Neutrophil (primary cell): Measurements from ENCODE around the gene ERBIN.

Experiments used
- H3K27ac ChIP-seq: fragments of 200-600 bp; sonication (generic); 2 replicates; pipeline ENCODE4 v1.5.1; 2016; ENCODE audit warnings: mild to moderate bottlenecking, moderate library complexity
- H3K27me3 ChIP-seq: fragments of 200-600 bp; sonication (generic); 2 replicates; pipeline ENCODE4 v1.6.0; 2016; ENCODE audit warnings: mild to moderate bottlenecking
- H3K36me3 ChIP-seq: fragments of 200-600 bp; sonication (generic); 2 replicates; pipeline ENCODE4 v1.5.1; 2017
- H3K4me1 ChIP-seq, 2 experiments: fragments of 200-600 bp in 1 of 2; sonication (generic) in 1 of 2; 1 replicate in 1 of 2; 2 replicates in 1 of 2; pipeline versions ENCODE4 v1.5.1 to v1.6.1; 2013 to 2016; ENCODE audit warnings: low read depth in 1 of 2, low read length in 1 of 2, mild to moderate bottlenecking in 1 of 2, moderate library complexity in 1 of 2; ENCODE audit not compliant: control insufficient read depth in 1 of 2, insufficient read depth in 1 of 2
- H3K4me3 ChIP-seq, 2 experiments: fragments of 200-600 bp in 1 of 2; sonication (generic) in 1 of 2; 1 replicate in 1 of 2; 2 replicates in 1 of 2; pipeline ENCODE4 v1.5.1; 2013 to 2016; ENCODE audit warnings: low read depth in 1 of 2, low read length in 1 of 2, mild to moderate bottlenecking in 1 of 2, moderate library complexity in 1 of 2
- H3K9me3 ChIP-seq: fragments of 200-600 bp; sonication (generic); 2 replicates; pipeline ENCODE4 v1.5.1; 2016
- TF ChIP-seq, protein P1 (sequence below): fragments of 200-600 bp; sonication (generic); IDR thresholded peaks from 2 replicates; pipeline ENCODE4 v1.5.1; 2016; ENCODE audit warnings: antibody characterized with exemption

Gene ERBIN

DNA sequence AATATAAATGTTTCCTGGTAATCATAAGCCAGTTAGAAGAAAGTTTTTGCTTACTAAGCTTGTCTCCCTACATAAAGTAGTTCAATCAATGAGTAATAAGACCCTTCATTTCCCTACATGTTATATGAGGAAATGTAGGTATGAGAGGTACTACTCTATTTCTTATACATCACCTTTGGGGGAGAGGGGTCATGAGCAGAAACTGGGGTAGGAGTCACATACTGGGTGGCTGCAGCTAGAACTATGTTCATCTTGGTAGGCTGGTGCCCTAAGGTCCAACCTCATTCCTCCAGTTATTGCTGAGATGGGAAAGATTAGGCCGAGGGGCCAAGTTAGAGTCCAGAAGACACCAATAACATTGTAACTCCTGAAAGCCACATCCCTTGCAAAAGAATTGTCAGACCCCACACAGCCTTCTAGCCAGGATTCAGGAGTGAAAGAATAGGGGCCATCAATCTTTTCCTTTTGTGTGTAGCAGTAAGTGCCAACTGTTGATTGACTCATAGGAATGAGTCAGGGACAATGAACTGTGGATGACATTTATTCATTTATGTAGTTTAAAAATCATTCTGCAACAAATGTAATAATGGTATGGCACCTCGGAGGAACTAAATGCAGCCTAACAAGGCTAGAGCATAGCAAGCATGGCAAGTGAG lies 196.1 kb downstream of the ERBIN start:
- Histone ChIP-seq H3K4me3 (no peak overlapping the region), H3K27ac (no peak overlapping the region), H3K27me3 (no peaks in the 10 kb centered on the region), H3K4me1 (no peaks in the 10 kb centered on the region), H3K36me3 (no peaks in the 10 kb centered on the region), H3K9me3 (no peaks in the 10 kb centered on the region)
- TF ChIP-seq, protein P1, sequence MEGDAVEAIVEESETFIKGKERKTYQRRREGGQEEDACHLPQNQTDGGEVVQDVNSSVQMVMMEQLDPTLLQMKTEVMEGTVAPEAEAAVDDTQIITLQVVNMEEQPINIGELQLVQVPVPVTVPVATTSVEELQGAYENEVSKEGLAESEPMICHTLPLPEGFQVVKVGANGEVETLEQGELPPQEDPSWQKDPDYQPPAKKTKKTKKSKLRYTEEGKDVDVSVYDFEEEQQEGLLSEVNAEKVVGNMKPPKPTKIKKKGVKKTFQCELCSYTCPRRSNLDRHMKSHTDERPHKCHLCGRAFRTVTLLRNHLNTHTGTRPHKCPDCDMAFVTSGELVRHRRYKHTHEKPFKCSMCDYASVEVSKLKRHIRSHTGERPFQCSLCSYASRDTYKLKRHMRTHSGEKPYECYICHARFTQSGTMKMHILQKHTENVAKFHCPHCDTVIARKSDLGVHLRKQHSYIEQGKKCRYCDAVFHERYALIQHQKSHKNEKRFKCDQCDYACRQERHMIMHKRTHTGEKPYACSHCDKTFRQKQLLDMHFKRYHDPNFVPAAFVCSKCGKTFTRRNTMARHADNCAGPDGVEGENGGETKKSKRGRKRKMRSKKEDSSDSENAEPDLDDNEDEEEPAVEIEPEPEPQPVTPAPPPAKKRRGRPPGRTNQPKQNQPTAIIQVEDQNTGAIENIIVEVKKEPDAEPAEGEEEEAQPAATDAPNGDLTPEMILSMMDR: no peak

DNA sequence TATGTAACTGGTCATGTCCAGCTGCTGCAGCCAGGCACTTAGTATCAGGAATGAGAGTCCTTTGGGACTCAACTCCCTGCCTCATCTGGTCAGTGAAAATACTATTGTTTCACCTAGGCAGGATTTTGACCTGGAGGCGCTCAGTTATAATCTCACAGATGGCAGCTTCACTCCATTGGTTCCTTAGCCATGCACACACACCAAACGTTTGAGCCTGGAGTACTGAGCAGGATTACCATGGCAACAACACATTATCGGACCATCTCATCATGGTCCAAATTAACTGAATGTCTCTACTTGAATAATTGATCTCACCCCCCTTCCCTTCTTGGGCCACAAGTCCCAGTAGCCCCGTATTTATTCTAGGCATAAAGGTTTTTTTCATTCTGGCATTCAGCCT lies 202.8 kb downstream of the ERBIN start:
- TF ChIP-seq, protein P1: no peak
- no peak overlapping the region for H3K27ac ChIP-seq

DNA sequence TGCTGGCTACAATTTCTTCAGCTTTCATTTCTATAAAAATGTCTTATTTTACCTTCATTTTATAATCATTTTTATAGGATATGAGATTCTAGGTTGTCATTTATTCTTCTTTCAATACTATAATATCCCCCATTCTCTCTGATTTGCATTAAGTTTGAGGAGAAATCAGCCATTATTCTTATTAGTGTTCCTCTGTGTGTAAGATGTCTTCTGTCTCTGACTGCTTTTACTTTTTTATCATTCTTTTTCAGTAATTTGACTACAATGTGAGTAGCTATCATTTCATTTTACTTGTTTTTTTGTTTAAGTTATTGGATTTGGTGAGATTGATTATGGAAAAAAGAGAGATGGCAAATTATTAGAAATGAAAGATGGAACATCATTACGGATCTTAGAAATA lies 204.1 kb downstream of the ERBIN start:
- H3K4me3 ChIP-seq: no peak overlapping the region
- H3K27me3 ChIP-seq: no peaks in the 10 kb centered on the region
- H3K36me3 ChIP-seq: no peaks in the 10 kb centered on the region
- H3K9me3 ChIP-seq: no peaks in the 10 kb centered on the region
- H3K27ac ChIP-seq: no peak overlapping the region
- TF ChIP-seq, protein P1: no peak
- H3K4me1 ChIP-seq: no peaks in the 10 kb centered on the region

More for the DNA sequence above, 202.8 kb downstream of the ERBIN start:
- H3K27me3 ChIP-seq: no peaks in the 10 kb centered on the region
- no peak overlapping the region for H3K4me3 ChIP-seq
- no peaks in the 10 kb centered on the region for H3K9me3 ChIP-seq
- no peaks in the 10 kb centered on the region for H3K4me1 ChIP-seq
- H3K36me3 ChIP-seq: no peaks in the 10 kb centered on the region
